Stomach smooth muscle (tissue), 2 donors: Measurements from ENCODE around the gene PTPRG.
A peak's percentile ranks its signal among the peaks of the same experiment; 100 is the strongest.

Experiments
- H3K27ac ChIP-seq: one replicate; pipeline ENCODE4 v1.7.0; 2013; ENCODE audit warnings: mild to moderate bottlenecking, low read length, inconsistent platforms
- H3K27me3 ChIP-seq, 2 donors: one replicate each; pipeline ENCODE4 v1.7.0; 2013; ENCODE audit warnings: low read length in 2 of 2; ENCODE audit not compliant: insufficient read depth in 2 of 2, control insufficient read depth in 1 of 2
- H3K36me3 ChIP-seq, 2 donors: one replicate each; pipeline ENCODE4 v1.7.0; 2013; ENCODE audit warnings: low read length in 2 of 2; ENCODE audit not compliant: control insufficient read depth in 2 of 2, insufficient read depth in 2 of 2
- H3K4me1 ChIP-seq: one replicate; pipeline ENCODE4 v1.7.0; 2013; ENCODE audit warnings: low read length; ENCODE audit not compliant: control insufficient read depth, insufficient read depth
- H3K4me3 ChIP-seq, 2 donors: one replicate each; pipeline ENCODE4 v1.7.0; 2013; ENCODE audit warnings: low read length in 2 of 2
- H3K9ac ChIP-seq, 2 donors: one replicate each; pipeline ENCODE4 v1.7.0; 2013; ENCODE audit warnings: low read length in 2 of 2, mild to moderate bottlenecking in 1 of 2
- H3K9me3 ChIP-seq, 2 donors: one replicate each; pipeline ENCODE4 v1.7.0; 2013; ENCODE audit warnings: low read length in 2 of 2; ENCODE audit not compliant: control insufficient read depth in 2 of 2
- donor health status: healthy.
- donor health status: Pancreatic carcinoma.

Gene PTPRG

GRCh38 chr3:61910732-61911131, 349.4 kb downstream of the PTPRG start:
- no peaks in the 10 kb centered on the region for H3K4me1 ChIP-seq
- H3K27ac ChIP-seq, result no peak overlapping the region
- no peaks in the 10 kb centered on the region for H3K36me3 ChIP-seq
- H3K27me3 ChIP-seq, result no peaks in the 10 kb centered on the region
- H3K9ac ChIP-seq, result no peak overlapping the region
- H3K4me3 ChIP-seq, result no peak overlapping the region
- H3K9me3 ChIP-seq, result no peaks in the 10 kb centered on the region

DNA sequence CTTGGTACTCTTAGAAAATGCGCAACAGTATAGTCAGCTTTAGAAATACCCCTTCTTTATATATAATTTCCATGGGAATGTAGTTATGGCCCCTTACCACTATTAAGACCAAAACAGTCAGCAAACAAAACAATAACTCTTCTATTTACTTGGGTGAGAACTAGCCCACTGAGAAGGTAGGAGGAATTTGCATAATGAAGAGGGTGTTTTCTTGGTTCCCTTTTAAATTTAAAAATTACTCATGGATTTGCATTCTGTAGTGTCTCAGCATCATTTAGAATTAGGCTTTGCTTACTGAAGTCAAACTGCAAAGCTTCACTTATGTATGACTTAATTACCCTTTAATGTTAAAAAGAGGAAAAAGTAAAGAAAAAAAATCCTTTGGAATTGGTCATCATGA, 350.8 kb downstream of the PTPRG start:
- no peak overlapping the region for H3K27ac ChIP-seq
- H3K9me3 ChIP-seq, result no peaks in the 10 kb centered on the region
- H3K36me3 ChIP-seq, result no peaks in the 10 kb centered on the region
- H3K9ac ChIP-seq, result no peak overlapping the region
- no peak overlapping the region for H3K4me3 ChIP-seq
- H3K4me1 ChIP-seq, result no peaks in the 10 kb centered on the region
- no peaks in the 10 kb centered on the region for H3K27me3 ChIP-seq

DNA sequence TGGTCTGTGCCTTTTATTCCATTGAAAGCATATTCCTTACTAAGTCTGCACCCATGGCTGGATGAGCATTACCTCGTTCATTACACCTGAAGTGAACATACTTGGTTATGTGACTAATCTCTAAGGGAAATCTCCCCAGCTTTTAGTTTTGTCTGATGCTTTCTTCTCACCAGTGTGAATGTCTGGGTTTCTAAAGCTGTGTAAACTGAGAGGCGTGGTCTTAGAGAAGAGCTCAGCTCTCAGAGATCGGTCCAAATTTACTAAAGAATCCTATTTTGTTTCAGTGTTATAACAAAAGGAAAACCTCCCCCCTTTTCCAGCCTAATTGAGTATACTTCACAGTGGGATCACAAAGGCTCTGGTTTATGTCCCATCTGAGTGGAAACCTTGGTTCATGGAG, 352.3 kb downstream of the PTPRG start:
- Histone ChIP-seq H3K9me3 (no peaks in the 10 kb centered on the region), H3K36me3 (no peaks in the 10 kb centered on the region), H3K27ac (no peak overlapping the region), H3K4me3 (no peak overlapping the region), H3K4me1 (peaks cover under 1% of the 10 kb centered on the region), H3K9ac (no peak overlapping the region), H3K27me3 (no peaks in the 10 kb centered on the region)

GRCh38 chr3:61914276-61914675, 352.9 kb downstream of the PTPRG start:
- no peak overlapping the region for H3K4me3 ChIP-seq
- no peaks in the 10 kb centered on the region for H3K9me3 ChIP-seq
- H3K36me3 ChIP-seq, result no peaks in the 10 kb centered on the region
- peaks cover 6% of the 10 kb centered on the region for H3K4me1 ChIP-seq
- no peak overlapping the region for H3K27ac ChIP-seq
- no peak overlapping the region for H3K9ac ChIP-seq
- no peaks in the 10 kb centered on the region for H3K27me3 ChIP-seq

DNA sequence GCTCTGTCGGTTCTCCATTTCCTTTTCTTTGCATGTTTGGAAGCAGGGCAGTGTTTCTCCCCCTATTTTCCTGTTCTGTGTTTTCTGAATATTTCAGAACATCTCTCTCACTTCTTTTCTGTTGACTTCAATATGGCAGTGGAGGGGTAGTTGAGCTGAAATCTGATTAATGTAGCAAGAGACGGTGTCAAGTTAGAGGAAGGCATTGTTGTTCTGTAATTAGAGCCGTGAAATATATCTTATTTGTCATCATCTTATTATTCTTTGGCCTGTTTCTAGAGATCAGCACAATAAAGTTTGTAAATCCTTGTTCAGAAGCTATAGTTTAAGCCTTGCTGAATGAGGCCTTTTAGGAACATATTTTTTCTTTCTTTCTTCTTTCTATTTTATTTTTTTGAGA, 353.9 kb downstream of the PTPRG start:
- H3K27ac ChIP-seq, result no peak overlapping the region
- H3K36me3 ChIP-seq, result no peaks in the 10 kb centered on the region
- no peak overlapping the region for H3K4me3 ChIP-seq
- no peak overlapping the region for H3K9ac ChIP-seq
- peaks cover 7% of the 10 kb centered on the region for H3K4me1 ChIP-seq
- no peaks in the 10 kb centered on the region for H3K27me3 ChIP-seq
- no peaks in the 10 kb centered on the region for H3K9me3 ChIP-seq

- no peaks in the 10 kb centered on the region for H3K27me3 ChIP-seq
- H3K4me1 ChIP-seq, result peaks cover 14% of the 10 kb centered on the region
- H3K9ac ChIP-seq, result no peak overlapping the region
- no peak overlapping the region for H3K27ac ChIP-seq
- no peak overlapping the region for H3K4me3 ChIP-seq
- H3K9me3 ChIP-seq, result no peaks in the 10 kb centered on the region
- no peaks in the 10 kb centered on the region for H3K36me3 ChIP-seq
Measured at GRCh38 chr3:61919371-61919770, 358.0 kb downstream of the PTPRG start.

DNA sequence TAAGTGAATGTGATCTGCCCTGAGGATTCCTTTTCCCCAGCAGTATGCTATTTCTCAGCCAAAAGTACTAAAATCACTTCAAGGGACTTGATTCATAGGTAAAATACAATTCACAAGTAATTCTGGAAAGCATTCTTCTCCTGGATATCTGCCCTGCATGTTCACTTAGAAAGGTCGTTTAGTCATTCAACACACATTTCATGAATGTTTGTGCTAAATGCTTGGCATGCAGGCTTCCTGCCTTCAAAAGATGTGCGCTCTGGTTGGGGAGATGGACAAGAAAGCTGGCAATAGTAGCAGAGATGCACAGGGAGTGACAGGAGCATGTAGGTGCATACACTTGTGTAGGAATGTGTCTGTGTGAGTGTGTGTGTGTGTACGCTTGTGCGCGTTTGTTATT, 360.7 kb downstream of the PTPRG start:
- Histone ChIP-seq H3K36me3 (no peaks in the 10 kb centered on the region), H3K27ac (no peak overlapping the region), H3K27me3 (no peaks in the 10 kb centered on the region), H3K4me1 (peaks cover 31% of the 10 kb centered on the region), H3K4me3 (no peak overlapping the region), H3K9ac (no peak overlapping the region), H3K9me3 (no peaks in the 10 kb centered on the region)

- Histone ChIP-seq H3K27me3 (no peaks in the 10 kb centered on the region), H3K4me3 (no peak overlapping the region), H3K9ac (no peak overlapping the region), H3K9me3 (no peaks in the 10 kb centered on the region), H3K27ac (no peak overlapping the region), H3K36me3 (no peaks in the 10 kb centered on the region), H3K4me1 (peaks cover 36% of the 10 kb centered on the region)
Measured at GRCh38 chr3:61924090-61924735, 362.8 kb downstream of the PTPRG start.

DNA sequence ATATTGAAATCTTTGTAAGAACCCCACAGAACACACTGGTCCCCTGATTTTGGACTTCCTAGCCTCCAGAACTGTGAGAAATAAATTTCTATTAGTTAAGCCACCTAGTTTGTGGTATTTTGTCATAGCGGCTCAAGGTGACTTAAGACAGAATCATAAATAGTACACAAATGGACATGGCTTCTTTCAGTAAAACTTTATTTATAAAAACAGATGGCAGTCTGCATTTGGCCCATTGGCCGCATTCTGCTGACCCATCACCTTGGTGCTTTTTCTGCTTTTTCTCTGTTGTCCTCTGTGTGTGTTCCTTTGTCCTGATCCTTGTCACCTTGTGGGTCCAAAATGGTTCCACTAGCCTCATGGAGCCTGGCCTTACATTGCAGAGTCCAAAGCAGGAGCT, 363.6 kb downstream of the PTPRG start:
- Histone ChIP-seq H3K9ac (no peak overlapping the region), H3K4me1 (peaks cover 38% of the 10 kb centered on the region), H3K27me3 (no peaks in the 10 kb centered on the region), H3K36me3 (no peaks in the 10 kb centered on the region), H3K9me3 (no peaks in the 10 kb centered on the region), H3K27ac (no peak overlapping the region), H3K4me3 (no peak overlapping the region)

DNA sequence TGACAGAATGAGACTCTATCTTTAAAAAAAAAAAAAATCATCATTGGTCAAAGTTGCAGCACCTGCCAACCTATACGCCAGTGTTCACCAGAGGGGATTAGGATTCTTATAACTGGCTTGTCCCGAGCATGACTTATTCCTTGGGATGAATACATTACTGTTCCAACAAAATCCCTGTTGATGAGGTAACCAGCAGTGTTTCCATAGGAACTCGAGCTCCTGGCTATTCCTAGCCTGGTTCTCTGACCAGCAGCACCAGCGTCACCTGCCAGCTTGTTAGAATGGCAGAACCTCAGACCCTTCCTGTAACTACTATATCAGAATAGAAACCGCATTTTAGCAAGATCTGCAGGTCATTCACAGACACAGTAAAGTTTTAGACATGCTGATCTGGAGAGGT, 364.4 kb downstream of the PTPRG start:
- no peak overlapping the region for H3K27ac ChIP-seq
- no peak overlapping the region for H3K9ac ChIP-seq
- H3K4me3 ChIP-seq, result no peak overlapping the region

DNA sequence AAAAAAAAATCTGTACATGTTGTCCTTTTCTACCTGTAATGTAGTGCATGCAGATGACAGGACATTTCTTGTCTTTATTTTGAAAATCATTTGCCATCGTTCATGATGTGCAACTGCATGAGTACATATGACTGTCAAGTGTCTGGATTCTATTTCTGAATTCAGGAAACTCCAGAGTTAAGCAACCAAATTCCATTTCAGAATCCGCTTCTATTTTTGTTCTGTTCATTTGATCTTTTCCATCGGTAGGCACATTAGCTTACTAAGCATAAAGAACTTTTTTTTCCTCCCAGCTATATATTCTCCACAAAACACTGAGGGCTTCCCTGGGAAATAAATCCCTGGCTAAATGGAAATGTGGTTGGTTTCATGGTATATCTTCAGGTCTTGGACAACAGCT, 365.6 kb downstream of the PTPRG start:
- H3K36me3 ChIP-seq, result no peaks in the 10 kb centered on the region
- no peaks in the 10 kb centered on the region for H3K27me3 ChIP-seq
- H3K4me1 ChIP-seq, result peaks cover 38% of the 10 kb centered on the region
- H3K27ac ChIP-seq, result peak overlapping the region; percentile 56
- peak overlapping the region in 1 of 2 donors; percentile 52 for H3K4me3 ChIP-seq
- H3K9ac ChIP-seq, result no peak overlapping the region
- no peaks in the 10 kb centered on the region for H3K9me3 ChIP-seq

More for the DNA sequence above, 364.4 kb downstream of the PTPRG start:
- peaks cover 38% of the 10 kb centered on the region for H3K4me1 ChIP-seq
- no peaks in the 10 kb centered on the region for H3K9me3 ChIP-seq
- no peaks in the 10 kb centered on the region for H3K36me3 ChIP-seq
- H3K27me3 ChIP-seq, result no peaks in the 10 kb centered on the region
